Liver (tissue), 9 donors: ENCODE data around the gene EGFLAM. TPM values are rescaled to one million over a fixed set of nuclear protein-coding genes. Genes with fewer than 3 reads are reported as not detected.

Experiments
- DNase-seq: peaks from one replicate; pipeline ENCODE4 v3.0.0-alpha.2; 2017; ENCODE audit warnings: low spot score
- H3K27ac ChIP-seq, 2 donors: one replicate each; pipeline ENCODE4 v1.7.0; 2013; ENCODE audit warnings: inconsistent platforms in 2 of 2, low read length in 2 of 2, control low read depth in 1 of 2, low read depth in 1 of 2, mild to moderate bottlenecking in 1 of 2
- H3K27me3 ChIP-seq, 4 donors: one replicate each; pipeline versions ENCODE4 v1.6.1 to v1.7.0; 2013; ENCODE audit warnings: low read length in 3 of 4, inconsistent platforms in 1 of 4, mild to moderate bottlenecking in 1 of 4, moderate library complexity in 1 of 4; ENCODE audit not compliant: control insufficient read depth in 4 of 4, insufficient read depth in 4 of 4
- H3K36me3 ChIP-seq, 4 donors: one replicate each; pipeline versions ENCODE4 v1.6.1 to v1.7.0; 2013; ENCODE audit warnings: low read length in 3 of 4, mild to moderate bottlenecking in 3 of 4, low read depth in 1 of 4, moderate library complexity in 1 of 4; ENCODE audit not compliant: control insufficient read depth in 4 of 4, insufficient read depth in 3 of 4
- H3K4me1 ChIP-seq, 4 donors: one replicate each; pipeline versions ENCODE4 v1.6.1 to v1.7.0; 2013; ENCODE audit warnings: low read length in 3 of 4, mild to moderate bottlenecking in 3 of 4, moderate library complexity in 1 of 4; ENCODE audit not compliant: control insufficient read depth in 4 of 4, insufficient read depth in 4 of 4
- H3K4me3 ChIP-seq, 3 donors: one replicate each; pipeline versions ENCODE4 v1.6.1 to v1.7.0; 2013; ENCODE audit warnings: low read length in 3 of 3, control low read depth in 1 of 3, low read depth in 1 of 3, mild to moderate bottlenecking in 1 of 3
- H3K9ac ChIP-seq, 2 donors: one replicate each; pipeline ENCODE4 v1.7.0; 2013; ENCODE audit warnings: low read length in 2 of 2, mild to moderate bottlenecking in 2 of 2, moderate library complexity in 2 of 2, control low read depth in 1 of 2, low read depth in 1 of 2
- H3K9me3 ChIP-seq, 4 donors: one replicate each; pipeline versions ENCODE4 v1.6.1 to v1.7.0; 2013; ENCODE audit warnings: low read length in 3 of 4; ENCODE audit not compliant: control insufficient read depth in 4 of 4
- CTCF ChIP-seq: fragments of 150-350 bp; IDR thresholded peaks from 2 replicates; pipeline ENCODE4 v1.5.1; 2017; ENCODE audit warnings: improper control_type of control experiment, low read depth, low read length; ENCODE audit not compliant: missing input control
- EGR1 ChIP-seq, 2 donors: IDR thresholded peaks; 2 replicates each; pipeline ENCODE4 v1.6.1; 2016 to 2018; ENCODE audit warnings: antibody characterized with exemption in 2 of 2, low read depth in 2 of 2
- GABPA ChIP-seq, 2 donors: IDR thresholded peaks in 1 of 2; conservative IDR thresholded peaks in 1 of 2; 2 replicates each; pipeline ENCODE4 v1.6.1; 2016; ENCODE audit warnings: antibody characterized with exemption in 2 of 2, mild to moderate bottlenecking in 1 of 2, moderate library complexity in 1 of 2
- HNF4A ChIP-seq, 2 donors: conservative IDR thresholded peaks; 2 replicates each; pipeline ENCODE4 v1.6.1; 2016; ENCODE audit warnings: antibody characterized with exemption in 2 of 2, mild to moderate bottlenecking in 2 of 2
- HNF4G ChIP-seq: IDR thresholded peaks from 2 replicates; pipeline ENCODE4 v1.6.1; 2016; ENCODE audit warnings: antibody characterized with exemption
- JUND ChIP-seq, 2 donors: IDR thresholded peaks; 2 replicates each; pipeline ENCODE4 v1.6.1; 2016; ENCODE audit warnings: antibody characterized with exemption in 2 of 2
- MAX ChIP-seq: IDR thresholded peaks from 2 replicates; pipeline ENCODE4 v1.6.1; 2016; ENCODE audit warnings: antibody characterized with exemption
- NR2F2 ChIP-seq: IDR thresholded peaks from 2 replicates; pipeline ENCODE4 v1.6.1; 2016; ENCODE audit warnings: antibody characterized with exemption
- RAD21 ChIP-seq, 2 donors: IDR thresholded peaks; 2 replicates each; pipeline ENCODE4 v1.6.1; 2016; ENCODE audit warnings: antibody characterized with exemption in 2 of 2, mild to moderate bottlenecking in 2 of 2
- REST ChIP-seq: IDR thresholded peaks from 2 replicates; pipeline ENCODE4 v1.6.1; 2016; ENCODE audit warnings: antibody characterized with exemption, mild to moderate bottlenecking
- TAF1 ChIP-seq: conservative IDR thresholded peaks from 2 replicates; pipeline ENCODE4 v1.6.1; 2016; ENCODE audit warnings: antibody characterized with exemption, mild to moderate bottlenecking
- YY1 ChIP-seq: IDR thresholded peaks from 2 replicates; pipeline ENCODE4 v1.6.1; 2016; ENCODE audit warnings: antibody characterized with exemption, mild to moderate bottlenecking
- ZBTB33 ChIP-seq: IDR thresholded peaks from 2 replicates; pipeline ENCODE4 v1.6.1; 2016; ENCODE audit warnings: antibody characterized with exemption
- WGBS: extraction: QIAGEN DNeasy Blood & Tissue Kit; methylation state at CpG from one replicate; pipeline ENCODE4 v1.1.7; 2013; 5-methylcytosine and 5-hydroxymethylcytosine counted together
- polyA plus RNA-seq, 2 donors: library from polyadenylated mRNA; stranded (reverse) in 1 of 2; unstranded in 1 of 2; fragments of 200-250 nt in 1 of 2; fragments of >200 nt in 1 of 2; fragmentation: Nextera tagmentation in 1 of 2; extraction: Ambion mirVana in 1 of 2; gene quantifications; one replicate each; pipeline versions ENCODE4 v1.2.1 to v1.2.3, GENCODE V29; 2013 to 2015
- total RNA-seq, 2 donors: library from RNA; depleted of rRNA; stranded (reverse); fragments of >200 nt; gene quantifications; one replicate each; pipeline ENCODE4 v1.2.3, GENCODE V29; 2014
- donor health status: healthy.
- donor health status: healthy.
- donor health status: healthy.
- donor health status: healthy.
- donor health status: healthy.

The EGFLAM gene
- total and polyA plus RNA-seq, 4 donors: 1.1 to 4.9 (median 1.9) TPM

GRCh38 chr5:38465702-38466423 is 207.5 kb downstream of the EGFLAM start:
- 86% methylated on average over 9 of the region's 9 CpGs for WGBS
- Histone ChIP-seq H3K9me3 (no peaks in the 10 kb centered on the region), H3K4me3 (no peak overlapping the region), H3K36me3 (no peaks in the 10 kb centered on the region), H3K27ac (peak overlapping the region; percentile 2 to 42), H3K27me3 (peaks cover 0 to 6% (median 0%) of the 10 kb centered on the region in 4 donors), H3K4me1 (peaks cover 0 to 8% (median 5%) of the 10 kb centered on the region in 4 donors), H3K9ac (no peak overlapping the region)
- no peak for DNase-seq
- TF ChIP-seq ZBTB33 (no peak), RAD21 (IDR thresholded peaks at IDR 0.05) (no peak), JUND (IDR thresholded peaks at IDR 0.05) (no peak), NR2F2 (no peak), EGR1 (IDR thresholded peaks at IDR 0.05; ENCODE audit: low read depth in 2 of 2) (no peak), HNF4G (no peak), TAF1 (no peak), HNF4A (conservative IDR thresholded peaks at IDR 0.05) (no peak), MAX (no peak), REST (no peak), YY1 (no peak), CTCF (no peak), GABPA (IDR thresholded peaks at IDR 0.05 in 1 of 2, conservative IDR thresholded peaks at IDR 0.05 in 1 of 2) (no peak)
